ENCODE measurements around the gene SH2D3C.
A peak's percentile ranks its signal among the peaks of the same experiment; 100 is the strongest.
"Not testable (repeated sequence)": the region's sequence is repeated elsewhere in the genome, so short reads cannot be mapped to it uniquely, and the experiment has no call there.

The SH2D3C gene

GRCh38 chr9:127785023-127785932 is 6.8 kb upstream of the SH2D3C start:
- DNase-seq (ENCODE audit: low spot score): peak; percentile 94

GRCh38 chr9:127783111-127784008 is 4.9 kb upstream of the SH2D3C start:
- no peak for DNase-seq (ENCODE audit: low spot score)

- DNase-seq (ENCODE audit: low spot score): no peak
Observed at GRCh38 chr9:127781806-127782205, 3.3 kb upstream of the SH2D3C start.

- not testable (repeated sequence) for DNase-seq (ENCODE audit: low spot score)
Observed at GRCh38 chr9:127780909-127781308, 2.4 kb upstream of the SH2D3C start.

GRCh38 chr9:127780126-127780885 is 1.8 kb upstream of the SH2D3C start:
- no peak for DNase-seq (ENCODE audit: low spot score)

GRCh38 chr9:127779136-127779981 is 893 bp upstream of the SH2D3C start:
- DNase-seq (ENCODE audit: low spot score): no peak

- DNase-seq (ENCODE audit: low spot score): no peak
Observed at GRCh38 chr9:127777368-127777980, 992 bp downstream of the SH2D3C start.

GRCh38 chr9:127776924-127777289 is 1.6 kb downstream of the SH2D3C start:
- no peak for DNase-seq (ENCODE audit: low spot score)

GRCh38 chr9:127776195-127776923 is 2.1 kb downstream of the SH2D3C start:
- DNase-seq (ENCODE audit: low spot score): no peak

- no peak for DNase-seq (ENCODE audit: low spot score)
Observed at GRCh38 chr9:127773981-127774380, 4.5 kb downstream of the SH2D3C start.

- no peak for DNase-seq (ENCODE audit: low spot score)
Observed at GRCh38 chr9:127773272-127773671, 5.2 kb downstream of the SH2D3C start.

- no peak for DNase-seq (ENCODE audit: low spot score)
Observed at GRCh38 chr9:127772603-127773002, 5.9 kb downstream of the SH2D3C start.

- no peak for DNase-seq (ENCODE audit: low spot score)
Observed at GRCh38 chr9:127771570-127772189, 6.8 kb downstream of the SH2D3C start.

GRCh38 chr9:127770905-127771569 is 7.4 kb downstream of the SH2D3C start:
- DNase-seq (ENCODE audit: low spot score): peak; percentile 98

GRCh38 chr9:127770583-127770904 is 7.9 kb downstream of the SH2D3C start:
- DNase-seq (ENCODE audit: low spot score): no peak

- no peak for DNase-seq (ENCODE audit: low spot score)
Observed at GRCh38 chr9:127769929-127770582, 8.4 kb downstream of the SH2D3C start.

- no peak for DNase-seq (ENCODE audit: low spot score)
Observed at GRCh38 chr9:127769101-127769500, 9.4 kb downstream of the SH2D3C start.

GRCh38 chr9:127768698-127769097 is 9.8 kb downstream of the SH2D3C start:
- DNase-seq (ENCODE audit: low spot score): no peak

- no peak for DNase-seq (ENCODE audit: low spot score)
Observed at GRCh38 chr9:127767909-127768331, 10.5 kb downstream of the SH2D3C start.
